A673 (cell line): Measurements from ENCODE around the gene ENTHD1. TPM values are rescaled to one million over a fixed set of nuclear protein-coding genes. Genes with fewer than 3 reads are reported as not detected.

ENCODE experiments used
- BruUV-seq: library from RNA; stranded (reverse); fragments of 400-500 nt; replicated peaks from 2 replicates; lab custom pipeline; 2021; lab: Mats Ljungman, UMichigan
- CTCF ChIA-PET: fragments of 300-600 bp; sonication (Branson Sonifier 250); formaldehyde crosslinking; loops from one replicate; lab custom pipeline; 2022; ENCODE audit warnings: antibody characterized with exemption; lab: Charles Lee
- POLR2A ChIA-PET: fragments of 300-600 bp; sonication (Branson Sonifier 250); formaldehyde crosslinking; loops from one replicate; lab custom pipeline; 2022; ENCODE audit warnings: antibody characterized with exemption; ENCODE audit not compliant: low non-redundant PET; lab: Charles Lee
- DNase-seq: peaks from one replicate; pipeline ENCODE4 v3.0.0-alpha.2; 2015; ENCODE audit warnings: low spot score
- H3K27ac ChIP-seq: fragments of 200-600 bp; sonication (generic); 2 replicates; pipeline ENCODE4 v1.5.1; 2016; ENCODE audit warnings: mixed run types, low read depth, mild to moderate bottlenecking, mixed read lengths, antibody characterized with exemption, low read length; ENCODE audit not compliant: poor library complexity, severe bottlenecking
- H3K27me3 ChIP-seq: fragments of 200-600 bp; sonication (generic); replicated peaks from 2 replicates; pipeline ENCODE4 v1.6.1; 2017; ENCODE audit warnings: mixed run types, low read depth, mild to moderate bottlenecking, mixed read lengths, antibody characterized with exemption, low read length; ENCODE audit not compliant: insufficient read depth, poor library complexity
- H3K36me3 ChIP-seq: fragments of 200-600 bp; sonication (generic); 2 replicates; pipeline ENCODE4 v1.6.1; 2016; ENCODE audit warnings: mixed run types, mild to moderate bottlenecking, mixed read lengths, antibody characterized with exemption, low read length; ENCODE audit not compliant: insufficient read depth, poor library complexity, severe bottlenecking
- H3K4me1 ChIP-seq: fragments of 200-600 bp; sonication (generic); 2 replicates; pipeline ENCODE4 v1.6.1; 2017; ENCODE audit warnings: mixed run types, mild to moderate bottlenecking, mixed read lengths, antibody characterized with exemption, low read length; ENCODE audit not compliant: insufficient read depth, poor library complexity, severe bottlenecking
- H3K4me3 ChIP-seq: fragments of 200-600 bp; sonication (generic); 2 replicates; pipeline ENCODE4 v1.5.1; 2016; ENCODE audit warnings: low read depth, mixed run types, mild to moderate bottlenecking, mixed read lengths, low read length; ENCODE audit not compliant: poor library complexity, severe bottlenecking
- H3K9me3 ChIP-seq: fragments of 200-600 bp; sonication (generic); 2 replicates; pipeline ENCODE4 v1.6.1; 2016; ENCODE audit warnings: mixed run types, low read depth, mild to moderate bottlenecking, mixed read lengths, antibody characterized with exemption, low read length; ENCODE audit not compliant: poor library complexity, severe bottlenecking
- EZH2 ChIP-seq: fragments of 200-600 bp; sonication (generic); IDR thresholded peaks from 2 replicates; pipeline ENCODE4 v1.6.1; 2017; ENCODE audit warnings: borderline replicate concordance, low read depth, mild to moderate bottlenecking, mixed read lengths, antibody characterized with exemption, low read length; ENCODE audit not compliant: poor library complexity, severe bottlenecking
- intact Hi-C: fragments of 100-400 bp; cut with micrococcal nuclease; formaldehyde crosslinking; loops from one replicate; pipeline ENCODE4 v1.10.0; 2022; ENCODE audit not compliant: unreplicated experiment
- total RNA-seq: library from RNA; stranded (reverse); gene quantifications from 2 replicates; pipeline ENCODE4 v1.2.3, GENCODE V29; 2021
- TF ChIP-seq, protein P1 (sequence below): fragments of 300-800, 200-600 bp; sonication (generic); conservative IDR thresholded peaks from 2 replicates; pipeline ENCODE4 v1.5.1; 2017; ENCODE audit warnings: low read depth, mild to moderate bottlenecking, antibody characterized with exemption, low read length, moderate library complexity, mixed read lengths

Gene ENTHD1
- total RNA-seq, 1 experiment from 2014 or later, result not detected

DNA sequence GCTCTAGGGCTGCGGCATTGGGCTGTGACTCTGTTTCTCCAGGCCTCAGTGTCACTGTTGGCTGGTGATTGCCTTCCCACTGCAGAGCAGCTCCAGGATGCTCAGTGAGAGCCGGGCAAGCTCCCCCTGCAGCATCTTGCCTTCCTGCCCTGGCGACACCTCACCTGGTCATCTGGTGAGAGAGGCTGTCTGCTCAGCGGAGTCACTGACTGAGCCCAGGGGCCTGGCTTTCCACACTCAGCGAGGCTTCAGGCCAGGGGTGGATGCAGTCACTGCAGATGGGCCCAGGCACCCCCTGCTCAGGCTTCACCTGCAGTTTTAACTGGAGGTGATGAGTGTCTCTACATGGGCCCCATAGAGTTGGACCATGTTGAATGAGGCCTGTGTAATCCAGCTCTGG lies 186.2 kb downstream of the ENTHD1 start:
- no peaks in the 10 kb centered on the region for H3K36me3 ChIP-seq
- H3K4me3 ChIP-seq, result no peak overlapping the region
- H3K27ac ChIP-seq, result peak overlapping the region; percentile 46
- no TSS peak for BruUV-seq
- ChIA-PET POLR2A (no interaction called here), CTCF (no interaction called here)
- H3K4me1 ChIP-seq, result peaks cover 37% of the 10 kb centered on the region
- DNase-seq, result no peak
- intact Hi-C loops, result no loop called here
- TF ChIP-seq, protein P1, sequence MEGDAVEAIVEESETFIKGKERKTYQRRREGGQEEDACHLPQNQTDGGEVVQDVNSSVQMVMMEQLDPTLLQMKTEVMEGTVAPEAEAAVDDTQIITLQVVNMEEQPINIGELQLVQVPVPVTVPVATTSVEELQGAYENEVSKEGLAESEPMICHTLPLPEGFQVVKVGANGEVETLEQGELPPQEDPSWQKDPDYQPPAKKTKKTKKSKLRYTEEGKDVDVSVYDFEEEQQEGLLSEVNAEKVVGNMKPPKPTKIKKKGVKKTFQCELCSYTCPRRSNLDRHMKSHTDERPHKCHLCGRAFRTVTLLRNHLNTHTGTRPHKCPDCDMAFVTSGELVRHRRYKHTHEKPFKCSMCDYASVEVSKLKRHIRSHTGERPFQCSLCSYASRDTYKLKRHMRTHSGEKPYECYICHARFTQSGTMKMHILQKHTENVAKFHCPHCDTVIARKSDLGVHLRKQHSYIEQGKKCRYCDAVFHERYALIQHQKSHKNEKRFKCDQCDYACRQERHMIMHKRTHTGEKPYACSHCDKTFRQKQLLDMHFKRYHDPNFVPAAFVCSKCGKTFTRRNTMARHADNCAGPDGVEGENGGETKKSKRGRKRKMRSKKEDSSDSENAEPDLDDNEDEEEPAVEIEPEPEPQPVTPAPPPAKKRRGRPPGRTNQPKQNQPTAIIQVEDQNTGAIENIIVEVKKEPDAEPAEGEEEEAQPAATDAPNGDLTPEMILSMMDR, result no peak
- TF ChIP-seq EZH2, result no peak
- no peaks in the 10 kb centered on the region for H3K9me3 ChIP-seq
- no peaks in the 10 kb centered on the region for H3K27me3 ChIP-seq

DNA sequence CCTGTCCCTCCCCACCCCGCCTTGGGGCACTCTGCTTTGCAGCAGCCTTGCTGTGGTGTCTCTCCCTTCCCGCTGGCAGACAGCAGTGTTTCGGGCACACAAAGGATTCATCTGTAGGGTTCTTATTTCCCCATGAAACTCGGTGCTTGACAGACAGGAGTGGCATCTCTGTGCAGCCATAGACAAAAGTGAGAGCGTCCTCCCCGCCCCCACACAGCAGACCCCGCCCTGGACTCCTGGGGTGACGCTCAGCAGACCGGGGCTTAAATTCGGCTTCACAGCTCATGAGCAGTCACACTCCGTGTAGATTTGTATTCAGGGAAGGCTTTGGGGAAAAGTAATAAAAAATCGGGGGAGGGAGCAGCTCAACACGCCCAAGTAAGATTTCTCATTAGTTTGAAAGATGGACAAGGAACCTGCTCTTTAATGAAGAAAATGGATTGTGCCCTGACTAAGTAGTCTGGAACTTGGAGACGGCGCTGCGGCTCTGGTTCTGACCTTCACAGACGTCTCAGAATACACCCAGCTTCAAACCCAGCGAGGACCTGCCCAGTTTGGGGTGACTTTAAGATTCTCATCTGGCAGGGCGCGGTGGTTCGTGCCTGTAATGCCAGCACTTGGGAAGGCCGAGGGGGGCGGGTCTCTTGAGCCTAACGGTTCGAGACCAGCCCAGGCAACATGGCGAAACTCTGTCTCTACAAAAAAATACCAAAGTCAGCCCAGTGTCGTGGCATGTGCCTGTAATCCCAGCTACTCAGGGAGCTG lies 187.0 kb downstream of the ENTHD1 start:
- POLR2A ChIA-PET, result no interaction called here
- H3K36me3 ChIP-seq, result no peaks in the 10 kb centered on the region
- intact Hi-C loops, result no loop called here

DNA sequence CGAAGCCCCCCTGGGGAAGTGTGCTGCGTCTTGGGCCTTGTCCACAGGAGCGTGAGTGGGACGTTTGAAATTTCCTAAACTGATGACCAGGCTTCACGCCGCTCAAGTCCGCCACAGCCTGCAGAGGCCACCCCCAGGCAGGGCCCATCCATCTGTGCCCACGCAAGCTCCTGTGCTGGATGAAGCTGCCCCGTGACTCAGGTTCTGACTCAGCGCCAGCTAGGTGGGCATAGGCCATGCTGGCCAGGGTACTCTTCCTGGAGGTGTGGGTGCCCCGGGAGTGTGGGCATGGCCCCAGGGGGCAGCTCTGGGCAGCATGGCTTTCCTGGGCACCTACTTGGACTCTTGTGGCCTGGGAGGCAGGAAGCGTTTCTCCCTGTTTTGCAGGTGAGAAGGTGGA lies 188.2 kb downstream of the ENTHD1 start:
- BruUV-seq, result no TSS peak

More for the DNA sequence above, 187.0 kb downstream of the ENTHD1 start:
- TF ChIP-seq, protein P1, result no peak
- TF ChIP-seq EZH2, result no peak
- Histone ChIP-seq H3K27ac (peak overlapping the region; percentile 17), H3K4me1 (peaks cover 37% of the 10 kb centered on the region), H3K27me3 (no peaks in the 10 kb centered on the region), H3K4me3 (no peak overlapping the region), H3K9me3 (no peaks in the 10 kb centered on the region)
- BruUV-seq, result no TSS peak
- DNase-seq, result peak; percentile 52
- CTCF ChIA-PET, result no interaction called here

More for the DNA sequence above, 188.2 kb downstream of the ENTHD1 start:
- no peaks in the 10 kb centered on the region for H3K27me3 ChIP-seq
- DNase-seq, result no peak
- no peak overlapping the region for H3K4me3 ChIP-seq
- H3K4me1 ChIP-seq, result peaks cover 37% of the 10 kb centered on the region
- ChIA-PET CTCF (no interaction called here), POLR2A (no interaction called here)
- intact Hi-C loops, result no loop called here
- no peaks in the 10 kb centered on the region for H3K36me3 ChIP-seq
- H3K27ac ChIP-seq, result no peak overlapping the region
- no peaks in the 10 kb centered on the region for H3K9me3 ChIP-seq
- no peak for TF ChIP-seq EZH2
